Body of pancreas (tissue), 4 donors: ENCODE measurements around the gene PML. TPM values are rescaled to one million over a fixed set of nuclear protein-coding genes. Genes with fewer than 3 reads are reported as not detected.

ENCODE experiments used
- ATAC-seq: fragments of 150-250 bp; one replicate; pipeline ENCODE4 v1.9.1; 2016
- DNase-seq, 4 donors: peaks; one replicate each; pipeline ENCODE4 v3.0.0-alpha.2; 2019
- H3K27ac ChIP-seq, 4 donors: fragments of 200-600 bp; sonication (generic); 1 replicate in 3 of 4; 2 replicates in 1 of 4; pipeline versions ENCODE4 v1.5.1 to v1.6.1; 2016 to 2019; ENCODE audit warnings: mild to moderate bottlenecking in 1 of 4, mixed read lengths in 1 of 4, moderate library complexity in 1 of 4
- H3K27me3 ChIP-seq, 2 donors: fragments of 200-600 bp; sonication (generic); one replicate each; pipeline ENCODE4 v1.6.0; 2016; ENCODE audit warnings: mild to moderate bottlenecking in 1 of 2
- H3K36me3 ChIP-seq, 2 donors: fragments of 200-600 bp; sonication (generic); replicated peaks in 1 of 2; 2 replicates each; pipeline ENCODE4 v1.5.1; 2016; ENCODE audit warnings: low read depth in 2 of 2; ENCODE audit not compliant: insufficient read depth in 1 of 2
- H3K4me1 ChIP-seq: fragments of 200-600 bp; sonication (generic); one replicate; pipeline ENCODE4 v1.6.0; 2016
- H3K4me3 ChIP-seq, 2 donors: fragments of 200-600 bp; sonication (generic); 1 replicate in 1 of 2; 2 replicates in 1 of 2; pipeline ENCODE4 v1.5.1; 2016 to 2019
- H3K9me3 ChIP-seq, 3 donors: fragments of 200-600 bp; sonication (generic); 1 replicate in 2 of 3; 2 replicates in 1 of 3; pipeline ENCODE4 v1.5.1; 2016
- POLR2A ChIP-seq, 3 donors: fragments of 450-650 bp; IDR thresholded peaks; one replicate each; pipeline ENCODE4 v1.6.1; 2016; ENCODE audit warnings: antibody characterized with exemption in 3 of 3, mild to moderate bottlenecking in 2 of 3
- WGBS, 2 donors: methylation state at CpG; one replicate each; pipeline ENCODE4 v1.1.5; 2017; 5-methylcytosine and 5-hydroxymethylcytosine counted together
- intact Hi-C: fragments of 100-400 bp; cut with DNase I; formaldehyde crosslinking; loops from one replicate; pipeline ENCODE4 v1.15.1; 2023
- total RNA-seq, 2 donors: library from RNA; depleted of rRNA; stranded (reverse); fragments of >200 nt; gene quantifications; one replicate each; pipeline ENCODE4 v1.1.0, GENCODE V29; 2016
- TF ChIP-seq, protein P1 (sequence below), 7 experiments: fragments of 450-650 bp in 4 of 7; fragments of 200-600 bp in 3 of 7; sonication (generic) in 3 of 7; IDR thresholded peaks; one replicate each; pipeline ENCODE4 v1.5.1; 2016 to 2019; ENCODE audit warnings: antibody characterized with exemption in 7 of 7

PML gene
- total RNA-seq, 2 donors from 2014 or later: 27.8 to 38.2 TPM

DNA sequence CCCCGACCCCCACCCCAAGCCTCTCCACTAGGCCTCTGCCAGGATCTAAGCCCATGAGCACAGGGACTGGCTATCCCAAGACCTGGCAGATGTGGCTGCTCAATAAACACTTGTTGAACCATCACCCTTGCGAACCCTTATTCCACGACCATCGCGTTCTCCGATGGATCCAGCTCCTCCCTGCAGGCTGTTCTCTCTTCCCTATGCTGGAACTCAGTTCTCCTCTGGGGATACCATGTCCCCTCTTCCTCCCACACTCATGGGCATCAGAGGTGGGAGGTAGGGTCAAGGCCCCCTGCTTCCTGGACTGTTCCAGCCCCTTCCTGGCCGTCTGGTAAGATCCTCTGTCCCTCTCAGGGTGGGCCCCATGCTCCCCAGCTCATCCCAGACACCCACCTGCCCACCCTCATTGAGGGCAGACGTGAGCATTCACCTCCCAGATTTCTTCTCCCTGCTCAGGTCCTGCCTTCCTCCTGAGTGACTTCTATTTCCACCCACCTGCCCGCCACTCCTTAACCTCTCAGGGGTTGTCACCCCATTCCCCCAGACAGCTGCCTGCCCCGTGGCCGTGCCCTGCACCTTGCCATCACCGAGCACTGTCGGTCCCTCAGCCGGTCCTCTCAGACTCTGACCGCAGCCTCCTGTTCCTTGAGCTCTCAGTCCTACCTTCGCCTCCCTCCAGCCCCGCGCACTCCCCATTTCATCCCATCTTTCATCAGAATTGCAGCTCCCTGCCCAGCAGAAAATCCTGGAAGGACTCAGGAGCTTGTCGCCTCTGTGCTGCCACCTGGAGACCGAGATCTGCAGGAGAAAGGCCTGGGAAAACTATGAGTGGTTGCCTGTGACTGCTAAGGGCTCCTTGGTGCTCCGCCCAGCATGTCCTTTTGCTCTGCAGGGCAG lies 42.0 kb downstream of the PML start:
- TF ChIP-seq, protein P1, sequence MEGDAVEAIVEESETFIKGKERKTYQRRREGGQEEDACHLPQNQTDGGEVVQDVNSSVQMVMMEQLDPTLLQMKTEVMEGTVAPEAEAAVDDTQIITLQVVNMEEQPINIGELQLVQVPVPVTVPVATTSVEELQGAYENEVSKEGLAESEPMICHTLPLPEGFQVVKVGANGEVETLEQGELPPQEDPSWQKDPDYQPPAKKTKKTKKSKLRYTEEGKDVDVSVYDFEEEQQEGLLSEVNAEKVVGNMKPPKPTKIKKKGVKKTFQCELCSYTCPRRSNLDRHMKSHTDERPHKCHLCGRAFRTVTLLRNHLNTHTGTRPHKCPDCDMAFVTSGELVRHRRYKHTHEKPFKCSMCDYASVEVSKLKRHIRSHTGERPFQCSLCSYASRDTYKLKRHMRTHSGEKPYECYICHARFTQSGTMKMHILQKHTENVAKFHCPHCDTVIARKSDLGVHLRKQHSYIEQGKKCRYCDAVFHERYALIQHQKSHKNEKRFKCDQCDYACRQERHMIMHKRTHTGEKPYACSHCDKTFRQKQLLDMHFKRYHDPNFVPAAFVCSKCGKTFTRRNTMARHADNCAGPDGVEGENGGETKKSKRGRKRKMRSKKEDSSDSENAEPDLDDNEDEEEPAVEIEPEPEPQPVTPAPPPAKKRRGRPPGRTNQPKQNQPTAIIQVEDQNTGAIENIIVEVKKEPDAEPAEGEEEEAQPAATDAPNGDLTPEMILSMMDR (IDR thresholded peaks at IDR 0.05): peak in 5 of 7 experiments; percentile 6 to 31 (median 23)
- TF ChIP-seq POLR2A (IDR thresholded peaks at IDR 0.05): no peak
- ATAC-seq: no peak
- Histone ChIP-seq H3K4me1 (no peaks in the 10 kb centered on the region), H3K36me3 (peaks cover 0 to 11% of the 10 kb centered on the region in 2 donors), H3K9me3 (no peaks in the 10 kb centered on the region), H3K27me3 (no peaks in the 10 kb centered on the region), H3K4me3 (no peak overlapping the region), H3K27ac (no peak overlapping the region)
- peak in 3 of 4 donors; percentile 46 to 49 (median 48) for DNase-seq
- 77 to 79% methylated on average over 18 to 21 of the region's 21 CpGs for WGBS, 2 donors
- intact Hi-C loops: no loop called here

DNA sequence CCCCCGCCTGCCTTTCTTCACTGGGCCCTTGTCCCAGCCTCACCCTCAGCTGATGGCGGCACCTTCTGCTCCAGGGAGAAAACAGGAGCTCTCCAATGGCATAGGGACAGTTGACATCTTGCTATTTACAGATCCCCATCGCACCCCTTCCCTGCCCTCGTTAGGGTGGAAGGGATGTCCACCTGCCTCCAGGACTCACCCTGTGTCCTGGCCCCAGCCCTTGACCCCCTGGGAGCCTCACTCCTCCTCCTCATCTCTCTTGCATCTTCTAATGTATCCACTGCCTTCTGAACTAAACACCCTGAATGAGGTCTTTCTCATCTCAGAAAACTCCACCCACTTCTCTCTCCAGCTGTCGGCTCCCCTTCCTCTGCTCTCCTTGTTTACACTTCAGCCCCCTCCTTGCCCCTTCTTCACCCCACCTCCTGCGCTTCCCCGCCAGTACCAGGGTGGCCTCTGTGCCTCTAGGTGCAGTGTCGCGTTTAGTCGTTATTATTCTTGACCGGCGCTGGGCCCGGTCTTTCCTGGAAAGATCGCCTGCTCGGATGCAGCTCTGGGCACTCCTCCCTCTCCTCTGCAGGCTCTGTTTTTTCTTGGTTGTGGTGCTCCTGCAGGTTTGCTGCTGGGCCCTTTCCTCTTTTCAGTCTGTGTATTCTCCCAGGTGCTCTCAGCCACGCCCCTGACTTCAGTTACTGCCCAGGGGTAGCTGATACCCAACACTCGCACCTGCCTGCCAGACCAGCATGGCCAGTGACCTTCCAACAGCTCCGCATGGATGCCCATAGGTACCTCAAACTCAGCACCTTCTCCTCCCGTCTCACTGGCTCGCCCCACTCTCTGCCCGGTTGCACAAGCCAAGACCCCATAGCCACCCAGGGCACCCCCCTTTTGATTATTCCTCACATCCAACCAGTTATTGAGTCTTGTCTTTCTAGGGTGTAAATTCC lies 42.9 kb downstream of the PML start:
- Histone ChIP-seq H3K36me3 (peaks cover 0 to 11% of the 10 kb centered on the region in 2 donors), H3K4me1 (no peaks in the 10 kb centered on the region), H3K9me3 (no peaks in the 10 kb centered on the region), H3K27me3 (no peaks in the 10 kb centered on the region), H3K27ac (no peak overlapping the region), H3K4me3 (no peak overlapping the region)
- DNase-seq (no peak), ATAC-seq (no peak)
- no peak for TF ChIP-seq POLR2A (IDR thresholded peaks at IDR 0.05)
- TF ChIP-seq, protein P1 (IDR thresholded peaks at IDR 0.05): peak in 1 of 7 experiments; percentile 1
- 83% methylated on average over 21 of the region's 21 CpGs for WGBS, 2 donors
- intact Hi-C loops: no loop called here

DNA sequence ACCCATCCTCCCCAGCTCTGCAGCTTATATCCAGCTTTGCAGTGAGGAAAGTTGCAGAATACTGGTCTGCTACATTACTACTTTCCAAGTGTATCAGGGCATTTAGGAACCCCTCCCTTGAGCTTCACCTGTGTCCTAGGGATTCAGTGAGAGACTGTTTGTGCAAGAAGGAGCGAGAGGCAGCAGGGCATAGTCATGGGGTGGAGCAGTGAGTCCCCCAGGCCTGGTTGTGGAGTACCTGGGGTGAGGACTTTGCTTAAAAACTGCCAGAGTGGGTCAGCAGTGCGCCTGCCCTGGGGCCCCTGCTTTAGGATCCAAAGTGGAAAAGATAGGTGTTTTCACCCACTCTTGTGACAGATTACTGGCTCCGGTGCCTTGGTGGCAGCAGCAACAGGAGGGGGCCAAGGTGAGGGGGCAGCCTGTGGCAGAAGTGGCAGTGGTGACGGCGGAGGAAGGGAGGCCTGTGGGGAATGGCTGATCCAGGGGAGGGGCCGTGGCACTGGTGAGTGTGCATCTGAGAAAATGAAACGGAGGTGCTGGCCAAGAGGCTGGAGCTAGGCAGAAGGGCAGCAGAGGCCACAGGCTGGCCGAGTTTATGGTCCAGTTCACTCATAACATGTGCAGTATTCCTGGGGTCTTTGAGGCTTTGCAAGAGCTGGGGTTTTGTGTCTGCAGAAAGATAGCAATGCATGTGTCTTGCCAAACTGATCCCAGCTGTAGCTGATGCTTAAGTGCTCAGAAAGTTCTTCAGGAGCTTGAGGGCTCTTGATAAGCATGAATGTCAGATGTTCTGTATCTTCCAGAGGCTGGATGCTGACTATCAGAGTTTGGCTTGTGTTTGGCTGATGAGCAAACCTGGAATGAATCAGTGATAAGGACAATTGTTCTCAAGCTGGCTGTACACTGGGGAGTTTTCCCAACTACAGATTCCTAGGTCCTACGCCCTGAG lies 44.5 kb downstream of the PML start:
- no peak for DNase-seq
- intact Hi-C loops: no loop called here

DNA sequence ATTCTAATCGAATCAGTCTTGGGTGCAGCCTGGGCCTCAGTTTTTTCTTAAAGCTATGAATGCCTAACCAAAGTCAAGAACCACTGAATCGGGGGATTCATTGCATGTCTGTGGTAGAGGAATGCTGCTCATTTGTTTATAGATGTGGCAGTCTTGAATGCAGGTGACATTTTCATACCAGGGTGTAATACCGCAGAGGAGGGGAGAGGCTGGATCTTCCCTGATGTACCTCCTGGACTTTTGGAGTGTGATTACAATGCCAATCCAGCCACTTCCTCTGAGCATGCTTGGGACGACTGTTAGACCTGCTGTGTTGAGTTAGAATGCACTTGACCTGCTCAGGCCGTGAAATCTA lies 45.1 kb downstream of the PML start:
- H3K36me3 ChIP-seq: peaks cover 0 to 4% of the 10 kb centered on the region in 2 donors
- no peak for TF ChIP-seq POLR2A (IDR thresholded peaks at IDR 0.05)
- TF ChIP-seq, protein P1 (IDR thresholded peaks at IDR 0.05): no peak
- H3K9me3 ChIP-seq: no peaks in the 10 kb centered on the region
- H3K4me1 ChIP-seq: no peaks in the 10 kb centered on the region
- H3K27me3 ChIP-seq: no peaks in the 10 kb centered on the region
- no peak overlapping the region for H3K4me3 ChIP-seq
- no peak for ATAC-seq
- no peak for DNase-seq
- intact Hi-C loops: no loop called here
- 64 to 70% methylated on average over 5 of the region's 5 CpGs for WGBS, 2 donors
- peak overlapping the region in 2 of 4 donors; percentile 46 to 56 for H3K27ac ChIP-seq

More for the DNA sequence above, 44.5 kb downstream of the PML start:
- Histone ChIP-seq H3K4me1 (no peaks in the 10 kb centered on the region), H3K36me3 (peaks cover 0 to 9% of the 10 kb centered on the region in 2 donors), H3K4me3 (no peak overlapping the region), H3K27ac (peak overlapping the region in 1 of 4 donors; percentile 56), H3K27me3 (no peaks in the 10 kb centered on the region), H3K9me3 (no peaks in the 10 kb centered on the region)
- peak; percentile 26 for ATAC-seq
- TF ChIP-seq POLR2A (IDR thresholded peaks at IDR 0.05): no peak
- TF ChIP-seq, protein P1 (IDR thresholded peaks at IDR 0.05): no peak
- 74 to 88% methylated on average over 9 of the region's 9 CpGs for WGBS, 2 donors
